Aorta (tissue), 5 donors: Measurements from ENCODE around the gene CMTM4. TPM values are rescaled to one million over a fixed set of nuclear protein-coding genes. Genes with fewer than 3 reads are reported as not detected.
A peak's percentile ranks its signal among the peaks of the same experiment; 100 is the strongest.

Experiments used
- ATAC-seq: fragments of 200-7000 bp; cut with Tn5 transposase; one replicate; pipeline ENCODE4 v1.9.1; 2022; ENCODE audit warnings: moderate library complexity; ENCODE audit not compliant: low FRiP score
- DNase-seq, 2 donors: peaks; one replicate each; pipeline ENCODE4 v3.0.0-alpha.2; 2020
- H3K27ac ChIP-seq, 2 donors: one replicate each; pipeline ENCODE4 v1.5.1; 2013; ENCODE audit warnings: low read length in 2 of 2, mild to moderate bottlenecking in 2 of 2, moderate library complexity in 2 of 2, control low read depth in 1 of 2, inconsistent platforms in 1 of 2, low read depth in 1 of 2
- H3K27me3 ChIP-seq, 2 donors: one replicate each; pipeline ENCODE4 v1.6.1; 2013; ENCODE audit warnings: control low read depth in 1 of 2, low read length in 1 of 2, mild to moderate bottlenecking in 1 of 2, moderate library complexity in 1 of 2; ENCODE audit not compliant: insufficient read depth in 2 of 2, control insufficient read depth in 1 of 2
- H3K36me3 ChIP-seq, 2 donors: one replicate each; pipeline ENCODE4 v1.6.1; 2013; ENCODE audit warnings: control low read depth in 1 of 2, low read length in 1 of 2, mild to moderate bottlenecking in 1 of 2; ENCODE audit not compliant: insufficient read depth in 2 of 2, control insufficient read depth in 1 of 2
- H3K4me1 ChIP-seq, 2 donors: one replicate each; pipeline ENCODE4 v1.6.1; 2013; ENCODE audit warnings: low read length in 2 of 2, control low read depth in 1 of 2, mild to moderate bottlenecking in 1 of 2, moderate library complexity in 1 of 2; ENCODE audit not compliant: insufficient read depth in 2 of 2, control insufficient read depth in 1 of 2
- H3K4me3 ChIP-seq, 2 donors: one replicate each; pipeline ENCODE4 v1.5.1; 2013; ENCODE audit warnings: low read length in 2 of 2, control low read depth in 1 of 2, mild to moderate bottlenecking in 1 of 2
- H3K9me3 ChIP-seq: one replicate; pipeline ENCODE4 v1.6.1; 2013; ENCODE audit warnings: mild to moderate bottlenecking, low read length; ENCODE audit not compliant: control insufficient read depth
- WGBS, 2 donors: extraction: QIAGEN DNeasy Blood & Tissue Kit; methylation state at CpG; one replicate each; pipeline ENCODE4 v1.1.7; 2013; 5-methylcytosine and 5-hydroxymethylcytosine counted together
- intact Hi-C, 2 donors: fragments of 100-400 bp; cut with DNase I; formaldehyde crosslinking; loops; one replicate each; pipeline versions ENCODE4 v1.14.2 to v1.15.0; 2022
- polyA plus RNA-seq, 2 donors: library from polyadenylated mRNA; stranded (reverse); fragments of 200-250 nt; gene quantifications; one replicate each; pipeline ENCODE4 v1.2.3, GENCODE V29; 2013
- total RNA-seq, 2 donors: library from RNA; stranded (reverse); fragmentation: NEBNext Ultra II Directional; extraction: Animal tissue kit (Norgen Biotek cat#: 25700); gene quantifications; one replicate each; pipeline ENCODE4 v1.2.1, GENCODE V29; 2021
- donor health status: healthy with polysubstance abuse.
- donor health status: Bipolar disorder and iron deficiency.
- donor health status: DM: no; HTN: no; CAD: no.
- donor health status: DM: no; HTN: no; CAD: no.
- donor health status: DM: yes; HTN: yes; CAD: no.

The CMTM4 gene
- total and polyA plus RNA-seq, 4 donors = 8.9 to 24.9 (median 13.5) TPM

- no peaks in the 10 kb centered on the region for H3K9me3 ChIP-seq
- no peak for ATAC-seq
- H3K4me3 ChIP-seq = no peak overlapping the region
- no peaks in the 10 kb centered on the region for H3K27me3 ChIP-seq
- no peaks in the 10 kb centered on the region for H3K4me1 ChIP-seq
- H3K27ac ChIP-seq = no peak overlapping the region
- intact Hi-C loops = loop anchor here in 1 of 2 donors (10.0 kb wide), 1 partner anchor 134 kb away; no protein-coding TSS in a partner anchor
- no peak for DNase-seq
- WGBS, 2 donors = 68 to 87% methylated on average over 7 of the region's 7 CpGs
- peaks cover 5 to 13% of the 10 kb centered on the region in 2 donors for H3K36me3 ChIP-seq
Measured at GRCh38 chr16:66731101-66731500, 34.6 kb upstream of the CMTM4 start.

- no peaks in the 10 kb centered on the region for H3K9me3 ChIP-seq
- H3K27me3 ChIP-seq = no peaks in the 10 kb centered on the region
- H3K4me3 ChIP-seq = no peak overlapping the region
- no peak overlapping the region for H3K27ac ChIP-seq
- intact Hi-C loops = loop anchor here (5.0 to 10.0 kb wide), 2 partner anchors 96 to 138 kb away; no protein-coding TSS in a partner anchor
- DNase-seq = no peak
- ATAC-seq = no peak
- 49% methylated on average over 4 of the region's 4 CpGs for whole genome bisulfite sequencing, 2 donors
- H3K36me3 ChIP-seq = peaks cover 5 to 11% of the 10 kb centered on the region in 2 donors
- H3K4me1 ChIP-seq = no peaks in the 10 kb centered on the region
Measured at GRCh38 chr16:66728804-66729203, 32.3 kb upstream of the CMTM4 start.

- peak in 1 of 2 donors; percentile 8 for DNase-seq
- WGBS, 2 donors = 32% methylated on average over 3 of the region's 3 CpGs
- H3K4me1 ChIP-seq = no peaks in the 10 kb centered on the region
- no peaks in the 10 kb centered on the region for H3K9me3 ChIP-seq
- intact Hi-C loops = loop anchor here (5.0 to 10.0 kb wide), 2 partner anchors 97 to 139 kb away; no protein-coding TSS in a partner anchor
- H3K27me3 ChIP-seq = no peaks in the 10 kb centered on the region
- peak; percentile 86 for ATAC-seq
- H3K4me3 ChIP-seq = no peak overlapping the region
- peaks cover 5 to 13% of the 10 kb centered on the region in 2 donors for H3K36me3 ChIP-seq
- H3K27ac ChIP-seq = no peak overlapping the region
Measured at GRCh38 chr16:66728117-66728787, 31.7 kb upstream of the CMTM4 start.

GRCh38 chr16:66720766-66721165, 24.2 kb upstream of the CMTM4 start:
- ATAC-seq (no peak), DNase-seq (peak in 1 of 2 donors; percentile 2)
- Histone ChIP-seq H3K4me1 (no peaks in the 10 kb centered on the region), H3K4me3 (no peak overlapping the region), H3K36me3 (peaks cover 2 to 8% of the 10 kb centered on the region in 2 donors), H3K9me3 (no peaks in the 10 kb centered on the region), H3K27ac (no peak overlapping the region), H3K27me3 (no peaks in the 10 kb centered on the region)
- 72 to 76% methylated on average over 3 of the region's 3 CpGs for WGBS, 2 donors
- intact Hi-C loops = loop anchor here in 1 of 2 donors (10.0 kb wide), 1 partner anchor 104 kb away; no protein-coding TSS in a partner anchor

- Histone ChIP-seq H3K36me3 (peaks cover 0 to 6% of the 10 kb centered on the region in 2 donors), H3K27ac (no peak overlapping the region), H3K4me1 (no peaks in the 10 kb centered on the region), H3K27me3 (no peaks in the 10 kb centered on the region), H3K9me3 (no peaks in the 10 kb centered on the region), H3K4me3 (no peak overlapping the region)
- WGBS, 2 donors = 95 to 97% methylated on average over 4 of the region's 4 CpGs
- no peak for DNase-seq
- no peak for ATAC-seq
- intact Hi-C loops = loop anchor here in 1 of 2 donors (5.0 kb wide), 1 partner anchor 57 kb away; no protein-coding TSS in a partner anchor
Measured at GRCh38 chr16:66719246-66719645, 22.7 kb upstream of the CMTM4 start.

- DNase-seq (no peak), ATAC-seq (no peak)
- H3K36me3 ChIP-seq = peaks cover 0 to 2% of the 10 kb centered on the region in 2 donors
- intact Hi-C loops = loop anchor here in 1 of 2 donors (5.0 kb wide), 1 partner anchor 55 kb away; no protein-coding TSS in a partner anchor
- H3K27me3 ChIP-seq = no peaks in the 10 kb centered on the region
- H3K4me3 ChIP-seq = no peak overlapping the region
- H3K27ac ChIP-seq = no peak overlapping the region
- 62 to 74% methylated on average over 4 of the region's 4 CpGs for WGBS, 2 donors
- no peaks in the 10 kb centered on the region for H3K9me3 ChIP-seq
- H3K4me1 ChIP-seq = no peaks in the 10 kb centered on the region
Measured at GRCh38 chr16:66717776-66718175, 21.2 kb upstream of the CMTM4 start.

GRCh38 chr16:66717112-66717675, 20.7 kb upstream of the CMTM4 start:
- H3K27ac ChIP-seq = no peak overlapping the region
- peaks cover 0 to 2% of the 10 kb centered on the region in 2 donors for H3K36me3 ChIP-seq
- H3K4me1 ChIP-seq = no peaks in the 10 kb centered on the region
- no peaks in the 10 kb centered on the region for H3K27me3 ChIP-seq
- no peak overlapping the region for H3K4me3 ChIP-seq
- DNase-seq (no peak), ATAC-seq (no peak)
- H3K9me3 ChIP-seq = no peaks in the 10 kb centered on the region
- WGBS, 2 donors = 59 to 63% methylated on average over 12 of the region's 12 CpGs
- intact Hi-C loops = loop anchor here in 1 of 2 donors (5.0 kb wide), 1 partner anchor 55 kb away; no protein-coding TSS in a partner anchor

GRCh38 chr16:66714654-66715307, 18.2 kb upstream of the CMTM4 start:
- DNase-seq (no peak), ATAC-seq (no peak)
- H3K36me3 ChIP-seq = peaks cover 0 to 2% of the 10 kb centered on the region in 2 donors
- no peaks in the 10 kb centered on the region for H3K27me3 ChIP-seq
- H3K4me3 ChIP-seq = no peak overlapping the region
- WGBS, 2 donors = 55 to 56% methylated on average over 6 of the region's 6 CpGs
- H3K9me3 ChIP-seq = peaks cover 2% of the 10 kb centered on the region
- no peak overlapping the region for H3K27ac ChIP-seq
- intact Hi-C loops = loop anchor here in 1 of 2 donors (5.0 kb wide), 1 partner anchor 52 kb away; no protein-coding TSS in a partner anchor
- H3K4me1 ChIP-seq = no peaks in the 10 kb centered on the region
